Activated naive CD4-positive, alpha-beta T cell treated with anti-CD3 and anti-CD28 coated beads, Interleukin-2, amount 50 U/mL, for 16 hours (primary cell): ENCODE data around the gene MARCHF2.
A peak's percentile ranks its signal among the peaks of the same experiment; 100 is the strongest.
"Not testable (repeated sequence)": the region's sequence is repeated elsewhere in the genome, so short reads cannot be mapped to it uniquely, and the experiment has no call there.

Experiments used
- DNase-seq: peaks from one replicate; pipeline ENCODE4 v3.0.0-alpha.2; 2020

Gene MARCHF2

GRCh38 chr19:8412783-8413628, at the start of gene MARCHF2:
MARCHF2 (plus strand) TSS chr19:8413305; CDS start chr19:8421841, 8,536 bp downstream.
- peak; percentile 96 for DNase-seq

- peak; percentile 61 for DNase-seq
These were observed 49.0 kb upstream of the MARCHF2 start, which contains the start of gene ANGPTL4 for GRCh38 chr19:8363803-8364771. ANGPTL4 (plus strand) TSS chr19:8364155; CDS start chr19:8364322, 167 bp downstream.

- DNase-seq = no peak
These were observed 47.0 kb upstream of the MARCHF2 start for GRCh38 chr19:8366121-8366581.

- no peak for DNase-seq
These were observed 46.2 kb upstream of the MARCHF2 start for GRCh38 chr19:8366961-8367326.

GRCh38 chr19:8367327-8368001, 45.6 kb upstream of the MARCHF2 start:
- DNase-seq = no peak

GRCh38 chr19:8370176-8371010, 42.7 kb upstream of the MARCHF2 start:
- no peak for DNase-seq

GRCh38 chr19:8371011-8371804, 41.9 kb upstream of the MARCHF2 start:
- DNase-seq = no peak

GRCh38 chr19:8373867-8374813, 39.0 kb upstream of the MARCHF2 start:
- DNase-seq = no peak

GRCh38 chr19:8375766-8376165, 37.3 kb upstream of the MARCHF2 start:
- not testable (repeated sequence) for DNase-seq

GRCh38 chr19:8376373-8376974, 36.6 kb upstream of the MARCHF2 start:
- not testable (repeated sequence) for DNase-seq

GRCh38 chr19:8377598-8377997, 35.5 kb upstream of the MARCHF2 start:
- no peak for DNase-seq

- DNase-seq = not testable (repeated sequence)
These were observed 33.8 kb upstream of the MARCHF2 start for GRCh38 chr19:8379156-8379891.

GRCh38 chr19:8384569-8384968, 28.5 kb upstream of the MARCHF2 start:
- DNase-seq = not testable (repeated sequence)

GRCh38 chr19:8385103-8385502, 28.0 kb upstream of the MARCHF2 start:
- not testable (repeated sequence) for DNase-seq

GRCh38 chr19:8385566-8385965, 27.5 kb upstream of the MARCHF2 start:
- DNase-seq = not testable (repeated sequence)

GRCh38 chr19:8386419-8386818, 26.7 kb upstream of the MARCHF2 start:
- not testable (repeated sequence) for DNase-seq

GRCh38 chr19:8386990-8387389, 26.1 kb upstream of the MARCHF2 start:
- no peak for DNase-seq
